HG02610 (cell line): ENCODE data around the gene MAML3.
A peak's percentile ranks its signal among the peaks of the same experiment; 100 is the strongest.

Experiments used
- ATAC-seq: cut with Tn5 transposase; IDR thresholded peaks from one replicate; pipeline ENCODE4 v1.9.1; 2021; ENCODE audit warnings: mild to moderate bottlenecking, moderate library complexity; ENCODE audit not compliant: unreplicated experiment

MAML3 gene

GRCh38 chr4:139768366-139768765 is 385.6 kb downstream of the MAML3 start:
- ATAC-seq, result no peak

GRCh38 chr4:139767585-139767984 is 386.4 kb downstream of the MAML3 start:
- no peak for ATAC-seq

- no peak for ATAC-seq
Observed at GRCh38 chr4:139767168-139767567, 386.8 kb downstream of the MAML3 start.

- ATAC-seq, result no peak
Observed at GRCh38 chr4:139764686-139765310, 389.2 kb downstream of the MAML3 start.

- no peak for ATAC-seq
Observed at GRCh38 chr4:139764182-139764581, 389.8 kb downstream of the MAML3 start.

- no peak for ATAC-seq
Observed at GRCh38 chr4:139763672-139764071, 390.3 kb downstream of the MAML3 start.

GRCh38 chr4:139763205-139763604 is 390.8 kb downstream of the MAML3 start:
- ATAC-seq, result no peak

- no peak for ATAC-seq
Observed at GRCh38 chr4:139762720-139763119, 391.3 kb downstream of the MAML3 start.

GRCh38 chr4:139761461-139761860 is 392.5 kb downstream of the MAML3 start:
- peak; percentile 73 for ATAC-seq

- no peak for ATAC-seq
Observed at GRCh38 chr4:139760567-139760966, 393.4 kb downstream of the MAML3 start.

- ATAC-seq, result no peak
Observed at GRCh38 chr4:139759097-139759496, 394.9 kb downstream of the MAML3 start.

- ATAC-seq, result no peak
Observed at GRCh38 chr4:139756391-139757180, 397.4 kb downstream of the MAML3 start.

GRCh38 chr4:139754938-139755337 is 399.0 kb downstream of the MAML3 start:
- ATAC-seq, result no peak

- no peak for ATAC-seq
Observed at GRCh38 chr4:139753686-139754085, 400.3 kb downstream of the MAML3 start.

- no peak for ATAC-seq
Observed at GRCh38 chr4:139749835-139750498, 404.0 kb downstream of the MAML3 start.

- ATAC-seq, result no peak
Observed at GRCh38 chr4:139749338-139749737, 404.6 kb downstream of the MAML3 start.

- no peak for ATAC-seq
Observed at GRCh38 chr4:139746431-139747171, 407.4 kb downstream of the MAML3 start.

- ATAC-seq, result no peak
Observed at GRCh38 chr4:139745111-139745639, 408.8 kb downstream of the MAML3 start.

- no peak for ATAC-seq
Observed at GRCh38 chr4:139744232-139744631, 409.8 kb downstream of the MAML3 start.

GRCh38 chr4:139743027-139743426 is 411.0 kb downstream of the MAML3 start:
- no peak for ATAC-seq

- ATAC-seq, result no peak
Observed at GRCh38 chr4:139740531-139741041, 413.4 kb downstream of the MAML3 start.
